WERI-Rb-1 (cell line): Measurements from ENCODE around the gene GIN1.

Source experiments
- DNase-seq: peaks from one replicate; pipeline ENCODE4 v3.0.0-alpha.2; 2020
- H3K27ac ChIP-seq: fragments of 250-450 bp; sonication (Bioruptor Pico); 2 replicates; pipeline ENCODE4 v1.5.1; 2020; ENCODE audit warnings: mild to moderate bottlenecking, moderate library complexity
- H3K27me3 ChIP-seq: fragments of 250-450 bp; sonication (Bioruptor Pico); 2 replicates; pipeline ENCODE4 v1.5.1; 2021; ENCODE audit warnings: mild to moderate bottlenecking, low read depth, moderate library complexity; ENCODE audit not compliant: insufficient read depth, severe bottlenecking
- H3K36me3 ChIP-seq: fragments of 250-450 bp; sonication (Bioruptor Pico); 2 replicates; pipeline ENCODE4 v1.5.1; 2020; ENCODE audit warnings: mild to moderate bottlenecking, moderate library complexity
- H3K4me3 ChIP-seq: 2 replicates; pipeline ENCODE4 v1.5.1; 2011; ENCODE audit warnings: low read depth, mild to moderate bottlenecking, control low read depth, low read length
- H3K9me3 ChIP-seq: fragments of 250-450 bp; sonication (Bioruptor Pico); 2 replicates; pipeline ENCODE4 v1.5.1; 2021; ENCODE audit warnings: mild to moderate bottlenecking, moderate library complexity; ENCODE audit not compliant: severe bottlenecking
- TF ChIP-seq, protein P1 (sequence below): IDR thresholded peaks from 2 replicates; pipeline ENCODE4 v1.5.1; 2011; ENCODE audit warnings: low read depth, mild to moderate bottlenecking, control low read depth, inconsistent platforms, low read length

The GIN1 gene

DNA sequence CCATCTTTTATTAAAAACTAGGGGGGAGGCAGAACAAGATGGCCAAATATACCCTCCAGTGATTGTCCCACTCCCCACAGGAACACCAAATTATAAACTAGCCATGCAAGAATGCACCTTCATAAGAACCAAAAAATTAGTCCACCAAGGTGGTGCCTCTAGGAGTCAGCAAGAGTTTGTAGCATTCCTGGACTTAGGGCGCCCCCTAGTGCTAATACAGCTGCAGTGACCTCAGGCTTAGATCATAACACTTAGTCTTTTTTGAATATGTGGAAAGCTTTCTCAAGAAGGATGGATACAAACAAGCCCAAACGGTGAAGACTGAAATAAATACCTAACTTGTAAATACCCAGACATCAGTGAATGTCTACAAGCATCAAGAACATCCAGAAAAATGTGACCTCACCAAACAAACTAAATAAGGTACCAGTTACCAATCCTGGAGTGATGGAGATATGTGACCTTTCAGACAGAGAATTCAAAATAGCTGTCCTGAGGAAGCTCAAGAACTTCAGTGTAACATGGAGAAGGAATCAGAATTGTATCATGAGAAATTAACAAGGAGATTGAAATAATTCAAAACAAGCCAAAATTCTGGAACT lies 19.4 kb upstream of the GIN1 start:
- Histone ChIP-seq H3K27ac (no peak overlapping the region), H3K27me3 (no peaks in the 10 kb centered on the region), H3K9me3 (no peaks in the 10 kb centered on the region), H3K4me3 (no peak overlapping the region), H3K36me3 (no peaks in the 10 kb centered on the region; the same call in 1 of the 2 replicates)
- TF ChIP-seq, protein P1, sequence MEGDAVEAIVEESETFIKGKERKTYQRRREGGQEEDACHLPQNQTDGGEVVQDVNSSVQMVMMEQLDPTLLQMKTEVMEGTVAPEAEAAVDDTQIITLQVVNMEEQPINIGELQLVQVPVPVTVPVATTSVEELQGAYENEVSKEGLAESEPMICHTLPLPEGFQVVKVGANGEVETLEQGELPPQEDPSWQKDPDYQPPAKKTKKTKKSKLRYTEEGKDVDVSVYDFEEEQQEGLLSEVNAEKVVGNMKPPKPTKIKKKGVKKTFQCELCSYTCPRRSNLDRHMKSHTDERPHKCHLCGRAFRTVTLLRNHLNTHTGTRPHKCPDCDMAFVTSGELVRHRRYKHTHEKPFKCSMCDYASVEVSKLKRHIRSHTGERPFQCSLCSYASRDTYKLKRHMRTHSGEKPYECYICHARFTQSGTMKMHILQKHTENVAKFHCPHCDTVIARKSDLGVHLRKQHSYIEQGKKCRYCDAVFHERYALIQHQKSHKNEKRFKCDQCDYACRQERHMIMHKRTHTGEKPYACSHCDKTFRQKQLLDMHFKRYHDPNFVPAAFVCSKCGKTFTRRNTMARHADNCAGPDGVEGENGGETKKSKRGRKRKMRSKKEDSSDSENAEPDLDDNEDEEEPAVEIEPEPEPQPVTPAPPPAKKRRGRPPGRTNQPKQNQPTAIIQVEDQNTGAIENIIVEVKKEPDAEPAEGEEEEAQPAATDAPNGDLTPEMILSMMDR = peak; percentile 73
- peak; percentile 71 for DNase-seq

DNA sequence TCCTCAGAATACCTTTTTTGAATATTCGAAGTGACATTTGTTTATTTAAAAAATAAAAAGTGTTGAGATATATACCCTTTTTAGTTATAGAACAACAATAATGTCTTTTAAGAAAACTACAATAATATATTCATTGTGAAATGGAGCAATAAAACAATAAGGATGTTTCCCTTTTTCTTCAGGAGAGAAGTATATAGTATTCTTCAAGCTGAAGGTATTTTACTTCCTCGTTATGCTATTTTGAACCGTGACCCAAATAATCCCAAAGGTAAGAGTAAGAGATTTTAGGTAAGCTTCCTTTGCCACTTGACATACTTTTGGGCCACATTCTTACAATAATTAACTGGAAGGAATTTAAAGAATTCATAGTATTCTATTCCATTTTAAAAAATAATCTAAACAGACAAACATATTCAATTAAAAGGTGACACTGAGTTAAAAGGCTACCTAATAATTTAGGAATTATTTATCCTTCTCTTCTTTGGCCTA lies 18.3 kb upstream of the GIN1 start:
- Histone ChIP-seq H3K9me3 (no peaks in the 10 kb centered on the region), H3K36me3 (no peaks in the 10 kb centered on the region; the same call in 1 of the 2 replicates), H3K27me3 (no peaks in the 10 kb centered on the region), H3K4me3 (no peak overlapping the region), H3K27ac (no peak overlapping the region)
- TF ChIP-seq, protein P1 = no peak
- no peak for DNase-seq

DNA sequence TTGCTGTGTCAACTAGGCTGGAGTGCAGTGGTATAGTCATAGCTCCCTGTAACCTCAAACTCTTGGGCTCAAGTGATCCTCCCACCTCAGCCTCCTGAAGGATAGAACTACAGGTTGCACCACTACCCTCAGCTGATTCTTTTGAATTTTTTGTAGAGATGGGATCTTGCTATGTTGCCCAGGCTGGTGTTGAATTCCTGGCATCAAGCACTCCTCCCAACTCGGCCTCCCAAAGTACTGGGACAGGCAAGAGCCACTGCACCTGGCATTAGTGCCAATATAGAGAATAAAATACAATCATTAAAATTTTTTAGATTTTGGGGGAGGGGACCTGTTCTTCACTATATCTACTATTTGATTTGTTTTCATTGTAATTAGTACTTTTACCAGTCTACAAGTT lies 15.5 kb upstream of the GIN1 start:
- no peak overlapping the region for H3K4me3 ChIP-seq
- H3K27me3 ChIP-seq = no peaks in the 10 kb centered on the region
- H3K36me3 ChIP-seq = no peaks in the 10 kb centered on the region; the same call in 1 of the 2 replicates
- TF ChIP-seq, protein P1 = no peak
- no peak overlapping the region for H3K27ac ChIP-seq
- DNase-seq = no peak
- H3K9me3 ChIP-seq = no peaks in the 10 kb centered on the region

DNA sequence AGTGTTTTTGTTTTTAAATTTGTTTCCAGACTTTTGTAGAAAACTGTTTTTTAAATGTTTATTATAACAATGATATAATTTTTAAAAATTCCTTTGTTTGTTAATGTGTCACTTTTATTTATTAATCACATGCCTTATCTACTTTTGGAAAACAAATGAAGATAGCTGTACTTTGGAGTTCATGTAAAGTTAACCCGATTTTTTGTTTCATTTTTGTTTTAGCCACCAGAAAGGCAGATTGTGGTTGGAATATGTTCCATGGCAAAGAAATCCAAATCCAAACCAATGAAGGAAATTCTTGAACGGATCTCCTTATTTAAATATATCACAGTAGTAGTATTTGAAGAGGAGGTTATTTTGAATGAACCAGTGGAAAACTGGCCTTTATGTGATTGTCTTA lies 13.3 kb upstream of the GIN1 start:
- TF ChIP-seq, protein P1 = no peak
- H3K27ac ChIP-seq = no peak overlapping the region
- no peak overlapping the region for H3K4me3 ChIP-seq
- H3K9me3 ChIP-seq = no peaks in the 10 kb centered on the region
- no peaks in the 10 kb centered on the region for H3K27me3 ChIP-seq
- H3K36me3 ChIP-seq = no peaks in the 10 kb centered on the region
- no peak for DNase-seq

DNA sequence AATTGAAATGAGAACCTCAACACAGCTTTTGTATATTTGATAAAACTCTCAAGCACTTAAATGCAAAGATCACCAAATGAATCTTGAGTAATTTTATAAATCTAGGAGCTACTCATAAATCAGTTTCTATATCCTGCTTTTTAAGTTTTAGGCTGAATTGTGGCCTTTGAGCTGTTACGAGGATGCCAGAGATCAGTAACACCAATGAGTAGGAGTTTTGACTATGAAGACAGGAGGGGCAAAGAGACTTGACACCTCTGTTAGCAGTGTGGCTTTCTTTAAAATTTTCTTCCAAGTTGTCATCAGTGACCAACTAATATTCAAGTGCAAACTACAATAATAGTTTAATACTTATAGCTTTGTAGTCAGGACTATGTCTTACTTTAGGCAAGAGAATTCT lies 12.7 kb upstream of the GIN1 start:
- TF ChIP-seq, protein P1 = no peak
- no peak for DNase-seq
- Histone ChIP-seq H3K36me3 (no peaks in the 10 kb centered on the region), H3K27ac (no peak overlapping the region), H3K27me3 (no peaks in the 10 kb centered on the region), H3K4me3 (no peak overlapping the region), H3K9me3 (no peaks in the 10 kb centered on the region)

DNA sequence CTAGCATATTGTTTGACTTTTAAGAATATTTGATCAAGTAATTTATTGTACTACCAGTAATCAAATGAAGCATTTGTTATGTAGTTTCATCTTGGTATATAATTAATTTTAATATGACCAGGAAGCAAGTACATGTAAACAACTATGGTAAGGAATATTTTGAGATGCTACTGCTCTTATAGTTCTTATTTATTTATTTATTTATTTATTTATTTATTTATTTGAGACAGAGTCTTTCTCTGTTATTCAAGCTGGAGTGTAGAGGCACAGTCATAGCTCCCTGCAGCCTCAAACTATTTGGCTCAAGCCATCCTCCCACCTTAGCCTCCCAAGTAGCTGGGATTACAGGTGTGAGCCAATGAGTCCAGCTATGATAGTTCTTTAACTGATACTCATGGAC lies 8.3 kb upstream of the GIN1 start:
- no peak overlapping the region for H3K4me3 ChIP-seq
- H3K27ac ChIP-seq = no peak overlapping the region
- DNase-seq = no peak
- TF ChIP-seq, protein P1 = no peak
- no peaks in the 10 kb centered on the region for H3K36me3 ChIP-seq
- H3K9me3 ChIP-seq = no peaks in the 10 kb centered on the region
- no peaks in the 10 kb centered on the region for H3K27me3 ChIP-seq
